HL-60 (cell line): ENCODE results near the gene RINL.

Experiments used
- POLR2AphosphoS5 ChIP-seq: IDR thresholded peaks from 2 replicates; pipeline ENCODE4 v1.6.1; 2012; ENCODE audit warnings: low read depth
- TF ChIP-seq, protein P1 (sequence below): IDR thresholded peaks from one replicate; pipeline ENCODE4 v1.5.1; 2011; ENCODE audit warnings: low read length, control low read depth, inconsistent platforms; ENCODE audit not compliant: insufficient read depth
- TF ChIP-seq, protein P2 (sequence below): IDR thresholded peaks from 2 replicates; pipeline ENCODE4 v1.6.1; 2012; ENCODE audit warnings: low read depth; ENCODE audit not compliant: insufficient replicate concordance

DNA sequence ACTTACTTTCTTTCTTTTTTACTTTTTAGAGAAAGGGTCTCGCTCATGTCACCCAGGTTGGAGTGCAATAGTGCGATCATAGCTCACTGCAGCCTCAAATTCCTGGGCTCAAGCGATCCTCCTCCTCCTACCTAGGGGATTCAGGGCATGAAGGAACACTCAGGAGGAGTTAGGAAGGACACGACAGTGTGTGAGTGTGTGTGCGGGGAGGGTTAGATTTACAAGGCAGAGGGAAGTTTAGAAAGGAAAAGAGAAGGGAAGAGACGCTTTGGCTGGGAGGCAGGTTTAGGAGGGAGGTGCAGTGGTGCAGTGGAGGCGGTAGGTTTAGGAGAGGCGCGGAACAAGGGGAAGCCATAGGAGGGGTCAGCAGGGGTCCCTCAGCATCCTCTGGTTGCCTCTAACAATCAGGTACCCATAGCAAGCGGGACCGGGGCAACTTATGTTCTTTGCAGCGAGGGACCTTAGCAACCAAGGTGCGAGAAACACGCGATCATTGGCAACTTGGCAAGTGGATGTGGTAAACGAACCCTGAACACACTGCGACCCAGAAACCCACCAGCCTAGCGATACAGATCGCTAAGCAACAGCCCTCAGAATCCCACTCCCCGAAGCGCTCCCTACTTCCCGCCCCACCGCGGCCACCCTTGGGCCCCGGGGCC is 20.8 kb upstream of the RINL start:
- TF ChIP-seq, protein P1, sequence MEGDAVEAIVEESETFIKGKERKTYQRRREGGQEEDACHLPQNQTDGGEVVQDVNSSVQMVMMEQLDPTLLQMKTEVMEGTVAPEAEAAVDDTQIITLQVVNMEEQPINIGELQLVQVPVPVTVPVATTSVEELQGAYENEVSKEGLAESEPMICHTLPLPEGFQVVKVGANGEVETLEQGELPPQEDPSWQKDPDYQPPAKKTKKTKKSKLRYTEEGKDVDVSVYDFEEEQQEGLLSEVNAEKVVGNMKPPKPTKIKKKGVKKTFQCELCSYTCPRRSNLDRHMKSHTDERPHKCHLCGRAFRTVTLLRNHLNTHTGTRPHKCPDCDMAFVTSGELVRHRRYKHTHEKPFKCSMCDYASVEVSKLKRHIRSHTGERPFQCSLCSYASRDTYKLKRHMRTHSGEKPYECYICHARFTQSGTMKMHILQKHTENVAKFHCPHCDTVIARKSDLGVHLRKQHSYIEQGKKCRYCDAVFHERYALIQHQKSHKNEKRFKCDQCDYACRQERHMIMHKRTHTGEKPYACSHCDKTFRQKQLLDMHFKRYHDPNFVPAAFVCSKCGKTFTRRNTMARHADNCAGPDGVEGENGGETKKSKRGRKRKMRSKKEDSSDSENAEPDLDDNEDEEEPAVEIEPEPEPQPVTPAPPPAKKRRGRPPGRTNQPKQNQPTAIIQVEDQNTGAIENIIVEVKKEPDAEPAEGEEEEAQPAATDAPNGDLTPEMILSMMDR, result no peak
- no peak for TF ChIP-seq POLR2AphosphoS5
- TF ChIP-seq, protein P2, sequence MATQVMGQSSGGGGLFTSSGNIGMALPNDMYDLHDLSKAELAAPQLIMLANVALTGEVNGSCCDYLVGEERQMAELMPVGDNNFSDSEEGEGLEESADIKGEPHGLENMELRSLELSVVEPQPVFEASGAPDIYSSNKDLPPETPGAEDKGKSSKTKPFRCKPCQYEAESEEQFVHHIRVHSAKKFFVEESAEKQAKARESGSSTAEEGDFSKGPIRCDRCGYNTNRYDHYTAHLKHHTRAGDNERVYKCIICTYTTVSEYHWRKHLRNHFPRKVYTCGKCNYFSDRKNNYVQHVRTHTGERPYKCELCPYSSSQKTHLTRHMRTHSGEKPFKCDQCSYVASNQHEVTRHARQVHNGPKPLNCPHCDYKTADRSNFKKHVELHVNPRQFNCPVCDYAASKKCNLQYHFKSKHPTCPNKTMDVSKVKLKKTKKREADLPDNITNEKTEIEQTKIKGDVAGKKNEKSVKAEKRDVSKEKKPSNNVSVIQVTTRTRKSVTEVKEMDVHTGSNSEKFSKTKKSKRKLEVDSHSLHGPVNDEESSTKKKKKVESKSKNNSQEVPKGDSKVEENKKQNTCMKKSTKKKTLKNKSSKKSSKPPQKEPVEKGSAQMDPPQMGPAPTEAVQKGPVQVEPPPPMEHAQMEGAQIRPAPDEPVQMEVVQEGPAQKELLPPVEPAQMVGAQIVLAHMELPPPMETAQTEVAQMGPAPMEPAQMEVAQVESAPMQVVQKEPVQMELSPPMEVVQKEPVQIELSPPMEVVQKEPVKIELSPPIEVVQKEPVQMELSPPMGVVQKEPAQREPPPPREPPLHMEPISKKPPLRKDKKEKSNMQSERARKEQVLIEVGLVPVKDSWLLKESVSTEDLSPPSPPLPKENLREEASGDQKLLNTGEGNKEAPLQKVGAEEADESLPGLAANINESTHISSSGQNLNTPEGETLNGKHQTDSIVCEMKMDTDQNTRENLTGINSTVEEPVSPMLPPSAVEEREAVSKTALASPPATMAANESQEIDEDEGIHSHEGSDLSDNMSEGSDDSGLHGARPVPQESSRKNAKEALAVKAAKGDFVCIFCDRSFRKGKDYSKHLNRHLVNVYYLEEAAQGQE, result no peak
